HG03521 (cell line): ENCODE measurements around the gene TNFAIP8L2.
A peak's percentile ranks its signal among the peaks of the same experiment; 100 is the strongest.
"Not testable (repeated sequence)": the region's sequence is repeated elsewhere in the genome, so short reads cannot be mapped to it uniquely, and the experiment has no call there.

Experiments
- ATAC-seq: cut with Tn5 transposase; IDR thresholded peaks from one replicate; pipeline ENCODE4 v1.9.1; 2021; ENCODE audit warnings: mild to moderate bottlenecking, moderate library complexity; ENCODE audit not compliant: unreplicated experiment

The TNFAIP8L2 gene

DNA sequence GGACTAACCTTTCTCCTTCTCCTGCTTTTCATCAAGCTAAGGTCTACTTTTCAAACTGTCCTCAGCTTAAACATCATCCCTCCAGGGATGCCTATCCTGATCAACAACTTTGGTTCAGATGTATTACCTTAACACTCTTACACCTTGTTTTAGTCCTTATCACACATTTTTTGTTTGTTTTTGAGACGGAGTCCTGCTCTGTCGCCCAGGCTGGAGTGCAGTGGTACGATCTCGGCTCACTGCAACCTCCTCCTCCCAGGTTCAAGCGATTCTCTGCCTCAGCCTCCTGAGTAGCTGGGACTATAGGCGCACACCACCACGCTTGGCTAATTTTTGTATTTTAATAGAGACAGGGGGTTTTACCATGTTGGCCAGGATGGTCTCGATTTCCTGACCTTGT lies 32.2 kb downstream of the TNFAIP8L2 start:
- not testable (repeated sequence) for ATAC-seq

DNA sequence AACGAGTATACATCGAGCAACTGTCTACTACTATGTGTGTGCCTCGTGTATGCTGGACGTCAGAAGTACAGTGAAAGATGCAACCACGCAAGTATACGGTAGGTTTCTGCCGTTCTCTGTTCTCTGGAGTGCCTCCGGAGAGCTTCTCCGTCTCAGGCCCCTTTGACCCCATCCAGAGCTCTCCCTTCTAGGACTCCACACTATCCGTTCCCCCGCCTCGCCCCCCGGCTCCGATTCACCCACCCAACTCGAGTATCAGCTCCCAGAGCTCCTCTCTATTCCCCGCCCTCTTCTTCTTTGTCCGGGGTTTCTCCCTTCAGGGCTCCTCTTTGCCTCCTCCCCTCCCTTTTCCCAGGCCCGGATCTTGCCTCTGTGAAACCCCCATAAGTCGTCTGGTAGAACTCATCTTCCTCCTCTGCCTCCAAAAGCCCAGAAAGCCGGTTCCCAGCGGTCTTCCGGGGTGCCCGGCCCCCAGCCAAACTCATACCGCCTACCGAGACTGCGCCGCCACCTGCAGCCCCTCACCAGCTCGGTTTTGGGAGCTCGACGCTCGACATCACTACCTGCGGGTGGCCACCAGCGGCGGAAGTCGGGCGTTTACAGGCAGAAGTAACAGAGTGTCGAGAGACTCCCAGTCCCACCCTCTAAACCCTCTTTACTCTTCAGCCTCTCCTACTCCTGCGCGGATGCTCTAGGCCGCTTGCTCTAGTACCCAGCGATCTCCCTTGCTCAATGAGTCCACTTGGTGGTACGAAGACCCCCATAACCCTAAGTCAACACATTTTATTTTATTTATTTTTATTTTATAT lies 33.4 kb downstream of the TNFAIP8L2 start, which contains the start of gene VPS72:
Gene VPS72 (minus strand): TSS at position 561 of the 809 bp plus-strand sequence. CDS start 76 bp downstream, at position 485.
- ATAC-seq = peak; percentile 91

DNA sequence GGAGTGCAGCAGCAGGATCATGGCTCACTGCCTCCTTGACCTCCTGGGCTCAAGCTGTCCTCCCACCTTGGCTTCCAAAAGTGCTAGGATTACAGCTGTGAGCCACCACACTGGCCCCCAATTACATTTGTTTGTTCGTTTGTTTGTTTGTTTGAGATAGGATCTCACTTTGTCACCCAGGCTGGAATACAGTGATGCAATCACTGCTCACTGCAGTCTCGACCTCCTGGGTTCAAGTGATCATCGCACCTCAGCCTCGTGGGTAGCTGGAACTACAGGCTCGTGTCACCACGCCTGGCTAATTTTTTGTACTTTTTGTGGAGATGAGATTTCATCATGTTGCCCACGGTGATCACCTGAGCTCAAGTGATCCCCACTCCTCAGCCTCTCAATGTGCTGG lies 35.6 kb downstream of the TNFAIP8L2 start:
- ATAC-seq = no peak

DNA sequence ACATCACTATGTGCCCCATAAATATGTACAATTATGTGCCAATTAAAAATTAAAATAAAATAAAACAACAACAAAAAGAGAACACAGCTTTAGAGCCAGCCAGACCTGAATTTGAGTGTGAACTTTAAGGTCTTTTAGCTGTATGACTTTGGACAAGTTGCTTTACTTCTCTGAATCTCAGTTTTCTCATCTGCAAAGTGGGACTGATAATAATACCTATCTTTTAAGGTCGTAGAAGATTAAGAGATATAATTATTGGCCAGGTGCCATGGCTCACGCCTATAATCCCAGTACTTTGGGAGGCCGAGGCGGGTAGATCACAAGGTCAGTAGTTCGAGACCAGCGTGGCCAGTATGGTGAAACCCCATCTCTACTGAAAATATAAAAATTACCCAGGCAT lies 36.9 kb downstream of the TNFAIP8L2 start:
- no peak for ATAC-seq

DNA sequence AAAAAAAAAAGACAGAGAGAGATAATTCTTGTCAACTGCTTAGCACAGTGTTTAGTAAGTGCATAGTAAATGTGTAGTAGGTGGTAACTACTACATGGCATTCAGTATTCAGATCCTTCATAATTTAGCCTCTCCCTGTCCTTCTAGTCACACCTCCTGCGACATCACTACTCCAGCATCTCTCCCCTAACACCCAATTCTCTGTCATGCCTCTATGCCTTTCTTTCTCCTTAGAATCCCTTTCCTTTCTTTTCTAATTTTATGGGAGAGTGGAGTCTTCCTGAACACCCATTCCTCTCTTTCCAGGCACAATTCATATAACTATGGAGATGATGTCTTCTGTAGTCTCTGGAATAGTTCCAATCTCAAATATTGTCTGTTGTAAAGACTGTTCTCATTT lies 37.4 kb downstream of the TNFAIP8L2 start:
- no peak for ATAC-seq

DNA sequence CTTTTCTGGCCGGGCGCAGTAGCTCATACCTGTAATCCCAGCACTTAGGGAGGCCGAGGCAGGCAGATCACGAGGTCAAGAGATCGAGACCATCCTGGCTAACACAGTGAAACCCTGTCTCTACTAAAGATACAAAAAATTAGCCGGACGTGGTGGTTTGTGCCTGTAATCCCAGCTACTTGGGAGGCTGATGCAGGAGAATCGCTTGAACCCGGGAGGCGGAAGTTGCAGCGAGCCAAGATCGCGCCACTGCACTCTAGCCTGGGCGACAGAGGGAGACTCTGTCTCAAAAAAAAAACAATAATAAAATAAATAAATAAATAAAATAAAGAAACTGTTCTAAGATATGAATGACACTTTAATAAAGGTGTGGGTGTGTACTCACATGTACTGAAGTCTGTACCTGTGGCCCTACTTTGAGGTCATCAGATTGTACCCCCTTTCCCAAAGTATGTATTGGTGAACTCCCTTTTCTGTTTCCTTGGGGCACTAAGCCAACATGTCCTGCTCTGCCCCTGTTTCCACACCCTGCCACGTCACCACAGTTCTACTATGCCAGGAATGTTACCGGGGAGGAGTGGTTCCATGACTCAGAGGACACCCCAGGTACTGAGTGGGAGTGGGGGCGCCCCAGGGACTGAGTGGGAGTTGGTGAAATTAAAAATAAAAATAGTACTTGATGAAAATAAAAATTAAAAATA lies 38.6 kb downstream of the TNFAIP8L2 start:
- not testable (repeated sequence) for ATAC-seq

DNA sequence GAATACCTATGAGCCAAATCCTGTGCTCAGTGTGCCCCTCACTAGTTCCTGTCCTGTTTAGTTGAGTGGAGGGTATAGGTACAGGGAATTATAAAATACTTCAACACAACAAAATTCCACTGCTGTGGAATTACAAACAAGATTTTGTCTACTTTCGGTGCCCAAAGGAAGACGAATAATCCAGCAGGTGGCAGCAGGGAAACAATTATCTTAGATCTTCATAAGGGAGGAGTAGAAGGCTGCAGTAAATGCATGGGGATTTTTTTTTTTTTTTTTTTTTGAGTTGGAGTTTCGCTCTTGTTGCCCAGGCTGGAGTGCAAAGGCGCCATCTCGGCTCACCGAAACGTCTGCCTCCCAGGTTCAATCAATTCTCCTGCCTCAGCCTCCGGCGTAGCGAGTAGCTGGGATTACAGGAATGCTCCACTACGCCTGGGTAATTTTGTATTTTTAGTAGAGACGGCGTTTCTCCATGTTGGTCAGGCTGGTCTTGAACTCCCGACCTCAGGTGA lies 39.9 kb downstream of the TNFAIP8L2 start:
- no peak for ATAC-seq

DNA sequence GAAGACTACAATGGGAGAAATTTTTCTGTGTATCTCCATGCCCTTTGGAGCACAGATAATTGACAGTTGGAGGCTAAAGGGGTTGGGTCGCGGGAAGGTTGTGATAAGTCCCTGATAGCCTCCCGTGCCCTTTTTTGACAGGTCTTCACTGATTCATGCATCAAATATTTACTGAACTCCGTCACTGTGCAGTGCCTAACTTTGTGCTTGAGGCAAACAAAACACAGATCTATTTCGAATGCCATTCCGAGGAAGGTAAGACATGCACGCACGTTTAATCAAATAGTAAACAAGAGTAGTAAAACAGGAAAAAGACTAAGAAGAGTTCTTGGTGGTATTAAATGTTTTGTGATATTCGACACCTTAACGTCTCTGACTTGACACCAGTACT lies 41.4 kb downstream of the TNFAIP8L2 start:
- ATAC-seq = no peak

DNA sequence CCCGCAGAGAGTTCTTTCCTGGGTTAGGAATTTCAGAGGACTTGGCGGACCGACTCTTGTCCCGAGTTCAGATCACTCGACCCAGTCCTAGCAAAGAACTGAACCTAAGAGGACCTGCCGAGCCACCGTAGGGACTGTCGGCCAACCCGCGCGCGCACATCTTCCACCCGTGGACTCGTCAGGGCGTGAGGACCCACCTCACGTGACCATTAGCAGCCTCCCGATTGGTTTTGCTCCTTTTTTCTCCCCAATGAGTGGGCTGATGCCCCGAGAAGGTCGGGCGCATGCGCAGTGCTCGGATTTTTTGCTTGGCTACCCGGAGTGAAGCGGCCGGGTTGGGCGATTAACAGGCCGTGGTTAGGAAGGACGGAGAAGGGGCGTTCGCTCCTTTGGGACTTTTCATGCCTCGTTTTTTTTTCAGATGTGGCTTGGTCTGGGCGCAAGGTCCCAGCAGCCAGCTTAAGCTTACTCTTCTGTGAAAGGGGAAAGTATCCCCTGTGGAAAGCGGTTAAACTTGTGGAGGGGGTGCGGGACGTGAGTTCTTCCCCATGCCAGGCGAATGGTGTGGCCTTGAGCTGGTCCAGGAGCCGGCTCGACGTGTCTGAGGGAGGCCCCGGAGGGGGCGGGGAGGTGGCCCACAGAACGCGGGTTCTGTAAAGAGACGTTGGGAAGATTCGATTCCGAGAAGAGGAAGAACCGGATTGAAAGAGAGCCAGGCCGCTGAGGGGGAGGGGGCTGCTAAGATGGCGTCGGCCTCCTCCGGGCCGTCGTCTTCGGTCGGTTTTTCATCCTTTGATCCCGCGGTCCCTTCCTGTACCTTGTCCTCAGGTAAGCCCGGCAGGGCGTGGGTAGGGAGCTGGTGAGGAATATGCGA lies 42.0 kb downstream of the TNFAIP8L2 start, which contains the start of gene PIP5K1A:
Gene PIP5K1A (plus strand): TSS at position 299 of the 874 bp plus-strand sequence. CDS start 445 bp downstream, at position 744.
- peak; percentile 89 for ATAC-seq

DNA sequence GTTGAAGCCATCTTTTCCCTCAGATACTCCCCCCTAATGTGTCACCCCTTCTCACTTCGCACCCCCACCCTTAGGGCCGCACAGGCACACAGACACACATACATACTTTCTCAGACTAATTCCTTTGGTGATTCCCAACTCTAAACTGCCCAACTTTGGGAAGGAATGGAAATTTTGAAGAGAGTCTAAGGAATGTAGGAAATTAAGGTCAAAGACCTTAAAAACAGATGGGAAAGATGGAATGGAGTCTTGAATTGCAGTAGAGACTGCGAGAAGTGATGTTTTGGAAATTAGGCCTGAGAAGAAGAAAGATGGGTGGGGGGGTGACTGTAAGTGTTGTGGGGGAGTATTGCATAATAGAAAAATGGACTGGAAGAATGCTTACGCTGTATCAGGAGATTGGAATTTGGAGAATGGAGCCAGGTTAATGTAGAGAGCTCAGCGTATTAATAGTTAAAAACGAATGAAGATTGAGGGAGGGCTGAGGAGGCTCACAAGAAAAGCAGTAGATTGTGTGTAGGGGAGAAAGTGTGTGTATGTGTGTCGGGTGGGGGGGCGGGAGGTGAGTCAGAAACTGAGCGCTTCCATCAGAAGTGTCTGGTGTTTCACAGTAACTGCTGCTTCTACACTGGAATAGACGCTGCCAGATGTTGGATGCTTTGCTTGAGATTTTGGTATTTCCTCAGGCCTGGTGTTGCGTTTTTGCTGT lies 43.6 kb downstream of the TNFAIP8L2 start:
- no peak for ATAC-seq

DNA sequence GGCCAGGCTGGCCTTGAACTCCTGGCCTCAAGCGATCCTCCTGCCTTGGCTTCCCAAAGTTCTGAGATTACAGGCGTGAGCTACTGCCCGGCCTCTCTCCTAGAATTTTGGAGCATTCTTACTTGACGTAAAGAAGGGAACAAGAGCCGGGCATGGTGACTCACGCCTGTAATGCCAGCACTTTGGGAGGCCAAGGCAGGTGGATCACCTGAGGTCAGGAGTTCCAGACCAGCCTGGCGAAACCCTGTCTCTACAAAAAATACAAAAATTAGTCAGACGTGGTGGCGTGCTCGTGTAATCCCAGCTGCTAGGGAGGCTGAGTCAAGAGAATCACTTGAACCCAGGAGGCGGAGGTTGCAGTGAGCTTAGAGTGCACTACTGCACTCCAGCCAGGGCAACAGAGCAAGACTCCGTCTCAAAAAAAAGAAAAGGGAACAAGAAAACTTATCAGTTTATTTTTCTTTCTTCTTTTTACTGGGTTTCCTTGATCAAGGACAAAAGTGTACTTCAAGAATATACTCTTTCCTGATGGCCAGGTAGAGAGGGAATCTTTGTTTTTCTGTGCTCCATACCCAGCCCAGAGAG lies 49.0 kb downstream of the TNFAIP8L2 start:
- ATAC-seq = not testable (repeated sequence)
